ENCODE data around the gene SOWAHA.

The SOWAHA gene

GRCh38 chr5:132814503-132815294 lies 1.6 kb downstream of the SOWAHA start:
- H3K4me3 ChIP-seq (ENCODE audit: low read depth, low read length): no peak overlapping the region
- no peak for TF ChIP-seq CTCF (IDR thresholded peaks at IDR 0.05; ENCODE audit: low read depth, low read length, missing control alignments)
- in situ Hi-C loops (cut with HindIII; ENCODE audit: low sequenced_read_pairs): no loop called here
- no peak for DNase-seq (ENCODE audit: low read depth)

DNA sequence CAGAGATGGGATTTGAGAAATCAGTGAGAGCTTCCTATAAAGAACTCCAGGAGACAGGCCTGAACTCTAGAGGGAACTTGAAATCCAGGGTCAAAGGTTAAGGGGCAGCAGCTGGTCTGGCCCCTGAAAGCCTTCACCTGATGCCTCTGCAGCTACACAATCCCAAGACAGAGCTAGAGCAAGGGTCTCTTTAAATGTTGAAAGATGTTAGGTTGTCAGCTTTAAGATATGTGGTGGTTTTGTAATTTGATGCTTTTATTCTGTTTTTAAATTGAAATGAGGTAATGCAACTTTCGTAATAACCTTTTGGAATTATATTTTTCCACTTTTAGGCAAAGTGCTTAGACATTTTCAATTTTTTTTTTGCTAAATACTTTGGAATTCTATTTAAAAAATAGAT lies 2.4 kb downstream of the SOWAHA start:
- TF ChIP-seq CTCF (IDR thresholded peaks at IDR 0.05; ENCODE audit: low read depth, low read length, missing control alignments): no peak
- DNase-seq (ENCODE audit: low read depth): no peak
- in situ Hi-C loops (cut with HindIII; ENCODE audit: low sequenced_read_pairs): no loop called here
- no peak overlapping the region for H3K4me3 ChIP-seq (ENCODE audit: low read depth, low read length)

- TF ChIP-seq CTCF (IDR thresholded peaks at IDR 0.05; ENCODE audit: low read depth, low read length, missing control alignments): no peak
- DNase-seq (ENCODE audit: low read depth): no peak
- in situ Hi-C loops (cut with HindIII; ENCODE audit: low sequenced_read_pairs): no loop called here
- H3K4me3 ChIP-seq (ENCODE audit: low read depth, low read length): no peak overlapping the region
Observed at GRCh38 chr5:132816083-132816482, 3.0 kb downstream of the SOWAHA start.

DNA sequence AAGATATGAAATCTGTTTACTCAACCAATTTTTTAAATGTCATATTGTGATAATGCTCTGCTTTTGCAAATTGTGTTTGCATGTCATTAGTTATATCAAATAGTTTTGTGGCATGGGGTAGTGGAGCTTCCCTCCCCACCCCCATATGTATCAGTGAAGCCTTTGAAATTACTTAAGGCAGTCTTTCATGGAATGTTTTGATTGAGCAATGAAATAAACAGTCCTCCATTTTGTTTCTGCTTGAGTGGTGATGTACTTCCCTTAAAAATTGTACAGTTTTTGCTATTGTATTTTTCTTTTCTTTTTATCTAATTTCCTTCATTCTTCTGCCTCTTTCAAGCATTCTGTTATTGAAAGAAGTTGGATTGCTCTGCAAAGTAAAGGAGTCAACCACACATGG lies 3.5 kb downstream of the SOWAHA start:
- in situ Hi-C loops (cut with HindIII; ENCODE audit: low sequenced_read_pairs): no loop called here
- H3K4me3 ChIP-seq (ENCODE audit: low read depth, low read length): no peak overlapping the region
- DNase-seq (ENCODE audit: low read depth): no peak
- no peak for TF ChIP-seq CTCF (IDR thresholded peaks at IDR 0.05; ENCODE audit: low read depth, low read length, missing control alignments)

DNA sequence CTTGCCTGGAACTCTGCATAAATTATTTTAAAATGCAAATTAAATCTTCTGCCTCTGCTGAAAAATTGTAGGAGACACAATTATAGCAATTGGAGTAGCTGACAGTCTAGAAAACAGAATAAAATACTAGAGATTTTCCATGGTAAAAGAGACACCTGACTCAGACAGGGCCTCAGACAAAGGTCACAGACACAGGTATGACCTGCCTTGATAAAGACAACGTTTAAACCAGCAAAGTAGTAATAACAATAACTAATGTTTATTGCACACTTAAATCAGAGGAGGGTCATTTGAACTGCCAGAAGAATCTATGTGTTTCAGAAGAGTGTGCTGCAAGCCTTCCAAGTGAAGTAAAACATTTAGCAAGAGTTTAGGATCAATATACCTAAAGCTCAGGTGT lies 3.9 kb downstream of the SOWAHA start:
- H3K4me3 ChIP-seq (ENCODE audit: low read depth, low read length): no peak overlapping the region
- TF ChIP-seq CTCF (IDR thresholded peaks at IDR 0.05; ENCODE audit: low read depth, low read length, missing control alignments): no peak
- in situ Hi-C loops (cut with HindIII; ENCODE audit: low sequenced_read_pairs): no loop called here
- no peak for DNase-seq (ENCODE audit: low read depth)

- DNase-seq (ENCODE audit: low read depth): no peak
- no peak overlapping the region for H3K4me3 ChIP-seq (ENCODE audit: low read depth, low read length)
Observed at GRCh38 chr5:132819468-132819867, 6.4 kb downstream of the SOWAHA start.

More at GRCh38 chr5:132819468-132819867, 6.4 kb downstream of the SOWAHA start:
- TF ChIP-seq CTCF (IDR thresholded peaks at IDR 0.05; ENCODE audit: low read depth, low read length, missing control alignments): no peak
- in situ Hi-C loops (cut with HindIII; ENCODE audit: low sequenced_read_pairs): no loop called here
